Progenitor cell of endocrine pancreas (in vitro differentiated cells): ENCODE measurements around the gene ZSWIM2. TPM values are rescaled to one million over a fixed set of nuclear protein-coding genes. Genes with fewer than 3 reads are reported as not detected.
"Not testable (repeated sequence)": the region's sequence is repeated elsewhere in the genome, so short reads cannot be mapped to it uniquely, and the experiment has no call there.

Experiments used
- DNase-seq: peaks from one replicate; pipeline ENCODE4 v3.0.0; 2021; ENCODE audit warnings: low spot score; ENCODE audit not compliant: unreplicated experiment
- H3K27ac Mint-ChIP-seq: 2 replicates; pipeline ENCODE4 v1.8.0; 2021; ENCODE audit warnings: mild to moderate bottlenecking, moderate library complexity, mixed read lengths
- H3K27me3 Mint-ChIP-seq: 2 replicates; pipeline ENCODE4 v1.8.0; 2021; ENCODE audit warnings: mixed read lengths
- H3K36me3 Mint-ChIP-seq: 2 replicates; pipeline ENCODE4 v1.8.0; 2022; ENCODE audit warnings: mixed read lengths; ENCODE audit not compliant: insufficient read depth
- H3K4me1 Mint-ChIP-seq: 2 replicates; pipeline ENCODE4 v1.8.0; 2021; ENCODE audit warnings: low read depth, mixed read lengths
- H3K4me3 Mint-ChIP-seq: 2 replicates; pipeline ENCODE4 v1.8.0; 2021; ENCODE audit warnings: low read depth, mild to moderate bottlenecking, moderate library complexity, mixed read lengths
- H3K9me3 Mint-ChIP-seq: 2 replicates; pipeline ENCODE4 v1.8.0; 2021; ENCODE audit warnings: low read depth, mixed read lengths
- CTCF ChIP-seq: fragments of 200-600 bp; sonication (generic); IDR thresholded peaks from one replicate; pipeline ENCODE4 v1.5.0; 2021; ENCODE audit warnings: antibody characterized with exemption, mild to moderate bottlenecking; ENCODE audit not compliant: unreplicated experiment
- long read RNA-seq: library from polyadenylated mRNA; unstranded; transcript quantifications from one replicate; pipeline ENCODE4 v2.0.0, GENCODE V29; 2020
- total RNA-seq: library from RNA; stranded (reverse); gene quantifications from 2 replicates; pipeline ENCODE4 v1.2.1, GENCODE V29; 2021

The ZSWIM2 gene
- not detected in 2 replicates for total RNA-seq
- long read RNA-seq, result 0 reads

GRCh38 chr2:186848873-186849578 is at the start of gene ZSWIM2:
Gene ZSWIM2 (minus strand): TSS chr2:186849170. CDS start chr2:186849130, 40 bp downstream.
- peaks cover 4% of the 10 kb centered on the region for H3K4me1 Mint-ChIP-seq

GRCh38 chr2:186896220-186896619 is 47.2 kb upstream of the ZSWIM2 start:
- not testable (repeated sequence) for H3K27ac Mint-ChIP-seq, DNase-seq, H3K4me3 Mint-ChIP-seq, H3K36me3 Mint-ChIP-seq, H3K27me3 Mint-ChIP-seq, H3K4me1 Mint-ChIP-seq
- peaks cover 16% of the 10 kb centered on the region for H3K9me3 Mint-ChIP-seq

More at GRCh38 chr2:186848873-186849578, at the start of gene ZSWIM2:
- H3K9me3 Mint-ChIP-seq, result no peaks in the 10 kb centered on the region
- no peaks in the 10 kb centered on the region for H3K36me3 Mint-ChIP-seq
- TF ChIP-seq CTCF, result no peak
- peaks cover 16% of the 10 kb centered on the region for H3K27me3 Mint-ChIP-seq
- H3K4me3 Mint-ChIP-seq, result peak within 1 kb of the TSS; percentile 78
- H3K27ac Mint-ChIP-seq, result no peak within 1 kb of the TSS
- DNase-seq, result peak; percentile 36

- no peak for DNase-seq
- Mint-ChIP-seq H3K9me3 (peaks cover 16% of the 10 kb centered on the region), H3K4me3 (no peak overlapping the region), H3K4me1 (no peaks in the 10 kb centered on the region), H3K27ac (no peak overlapping the region), H3K27me3 (no peaks in the 10 kb centered on the region), H3K36me3 (no peaks in the 10 kb centered on the region)
- no peak for TF ChIP-seq CTCF
Measured at GRCh38 chr2:186895451-186895850, 46.5 kb upstream of the ZSWIM2 start.

- TF ChIP-seq CTCF, result no peak
- Mint-ChIP-seq H3K36me3 (no peaks in the 10 kb centered on the region), H3K4me1 (no peaks in the 10 kb centered on the region), H3K27ac (no peak overlapping the region), H3K9me3 (peaks cover 16% of the 10 kb centered on the region), H3K4me3 (no peak overlapping the region), H3K27me3 (no peaks in the 10 kb centered on the region)
- no peak for DNase-seq
Measured at GRCh38 chr2:186894478-186894877, 45.5 kb upstream of the ZSWIM2 start.

GRCh38 chr2:186892821-186893220 is 43.9 kb upstream of the ZSWIM2 start:
- no peak for DNase-seq
- Mint-ChIP-seq H3K27me3 (no peaks in the 10 kb centered on the region), H3K4me3 (no peak overlapping the region), H3K27ac (no peak overlapping the region), H3K4me1 (no peaks in the 10 kb centered on the region), H3K36me3 (no peaks in the 10 kb centered on the region), H3K9me3 (peaks cover 10% of the 10 kb centered on the region)
- TF ChIP-seq CTCF, result no peak

- H3K27me3 Mint-ChIP-seq, result no peaks in the 10 kb centered on the region
- H3K36me3 Mint-ChIP-seq, result no peaks in the 10 kb centered on the region
- no peak overlapping the region for H3K4me3 Mint-ChIP-seq
- TF ChIP-seq CTCF, result no peak
- no peak overlapping the region for H3K27ac Mint-ChIP-seq
- H3K4me1 Mint-ChIP-seq, result no peaks in the 10 kb centered on the region
- DNase-seq, result no peak
- H3K9me3 Mint-ChIP-seq, result no peaks in the 10 kb centered on the region
Measured at GRCh38 chr2:186891185-186891621, 42.2 kb upstream of the ZSWIM2 start.
